ENCODE results near the gene CDR2L.

Gene CDR2L

GRCh38 chr17:74953134-74953687 is 34.2 kb upstream of the CDR2L start:
- no peak overlapping the region for H3K4me3 Mint-ChIP-seq
- H3K9me3 Mint-ChIP-seq = no peaks in the 10 kb centered on the region
- H3K4me1 Mint-ChIP-seq (ENCODE audit: low read depth) = no peaks in the 10 kb centered on the region
- H3K36me3 Mint-ChIP-seq (ENCODE audit: low read depth) = no peaks in the 10 kb centered on the region
- H3K27me3 Mint-ChIP-seq = no peaks in the 10 kb centered on the region
- H3K27ac Mint-ChIP-seq = no peak overlapping the region

DNA sequence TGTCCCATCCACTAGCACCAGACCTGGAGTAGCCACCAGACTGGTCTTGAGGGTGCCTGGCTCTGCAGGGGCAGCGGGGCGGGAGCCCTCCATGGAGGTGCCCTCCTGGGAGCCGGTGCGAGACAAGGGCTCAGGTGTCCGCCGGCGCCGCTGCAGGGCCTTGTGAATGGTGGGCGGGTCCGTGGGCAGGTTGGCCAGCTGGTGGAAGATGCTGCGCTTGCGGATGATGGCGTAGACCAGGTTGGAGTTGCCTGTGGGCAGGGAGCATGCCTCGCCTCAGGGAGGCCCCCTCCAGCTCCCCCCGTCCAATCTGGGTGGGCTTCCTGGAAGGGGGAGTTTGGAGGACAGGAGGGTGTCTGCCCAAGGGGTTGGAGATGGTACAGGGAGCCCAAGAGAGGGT is 33.3 kb upstream of the CDR2L start:
- Mint-ChIP-seq H3K27me3 (no peaks in the 10 kb centered on the region), H3K4me1 (ENCODE audit: low read depth) (no peaks in the 10 kb centered on the region), H3K9me3 (no peaks in the 10 kb centered on the region), H3K27ac (no peak overlapping the region), H3K36me3 (ENCODE audit: low read depth) (no peaks in the 10 kb centered on the region), H3K4me3 (no peak overlapping the region)

GRCh38 chr17:74954665-74955421 is 32.6 kb upstream of the CDR2L start:
- Mint-ChIP-seq H3K4me3 (no peak overlapping the region), H3K4me1 (ENCODE audit: low read depth) (no peaks in the 10 kb centered on the region), H3K9me3 (no peaks in the 10 kb centered on the region), H3K36me3 (ENCODE audit: low read depth) (no peaks in the 10 kb centered on the region), H3K27ac (no peak overlapping the region), H3K27me3 (no peaks in the 10 kb centered on the region)

GRCh38 chr17:74956093-74956492 is 31.3 kb upstream of the CDR2L start:
- H3K27ac Mint-ChIP-seq = no peak overlapping the region
- H3K27me3 Mint-ChIP-seq = no peaks in the 10 kb centered on the region
- no peaks in the 10 kb centered on the region for H3K9me3 Mint-ChIP-seq
- H3K4me3 Mint-ChIP-seq = no peak overlapping the region
- no peaks in the 10 kb centered on the region for H3K36me3 Mint-ChIP-seq (ENCODE audit: low read depth)
- peaks cover 3% of the 10 kb centered on the region for H3K4me1 Mint-ChIP-seq (ENCODE audit: low read depth)

GRCh38 chr17:74957935-74958740 is 29.3 kb upstream of the CDR2L start:
- Mint-ChIP-seq H3K27ac (no peak overlapping the region), H3K36me3 (ENCODE audit: low read depth) (no peaks in the 10 kb centered on the region), H3K27me3 (no peaks in the 10 kb centered on the region), H3K4me1 (ENCODE audit: low read depth) (peaks cover 7% of the 10 kb centered on the region), H3K4me3 (no peak overlapping the region), H3K9me3 (no peaks in the 10 kb centered on the region)

DNA sequence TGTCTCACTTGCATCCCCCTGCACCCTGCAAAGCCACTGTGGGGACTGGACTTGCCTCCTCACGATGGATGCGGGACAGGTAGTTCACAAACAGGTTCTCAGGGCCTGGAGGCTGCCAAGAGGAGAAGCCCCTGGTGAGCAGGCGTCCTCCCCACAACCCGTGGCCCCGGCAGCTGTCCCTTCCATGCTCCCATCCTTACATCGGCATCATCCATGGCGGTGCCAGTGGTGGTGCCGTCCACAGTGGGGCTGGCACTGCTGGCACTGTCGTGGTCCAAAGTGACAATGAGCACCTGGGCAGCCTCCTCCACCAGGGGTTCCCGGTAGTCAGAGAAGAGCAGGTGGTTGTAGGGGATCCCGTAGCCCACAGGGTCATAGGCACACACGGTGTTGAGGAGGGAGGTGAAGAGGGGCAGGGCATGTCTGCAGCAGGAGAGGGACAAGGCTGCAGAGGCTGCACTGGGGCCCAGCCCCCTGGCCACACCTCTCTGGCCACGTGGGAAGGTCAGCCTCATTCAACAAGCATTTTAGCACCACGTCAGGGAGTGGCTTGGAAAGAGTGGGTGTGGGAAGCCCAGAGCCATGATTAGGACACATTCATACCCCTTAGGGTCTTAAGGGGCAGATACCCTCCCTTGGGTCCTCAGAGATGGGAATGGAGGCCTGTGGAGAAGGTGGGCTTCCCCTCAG is 27.5 kb upstream of the CDR2L start:
- H3K4me3 Mint-ChIP-seq = no peak overlapping the region
- H3K4me1 Mint-ChIP-seq (ENCODE audit: low read depth) = peaks cover 7% of the 10 kb centered on the region
- H3K9me3 Mint-ChIP-seq = no peaks in the 10 kb centered on the region
- H3K27me3 Mint-ChIP-seq = no peaks in the 10 kb centered on the region
- H3K36me3 Mint-ChIP-seq (ENCODE audit: low read depth) = no peaks in the 10 kb centered on the region
- no peak overlapping the region for H3K27ac Mint-ChIP-seq

DNA sequence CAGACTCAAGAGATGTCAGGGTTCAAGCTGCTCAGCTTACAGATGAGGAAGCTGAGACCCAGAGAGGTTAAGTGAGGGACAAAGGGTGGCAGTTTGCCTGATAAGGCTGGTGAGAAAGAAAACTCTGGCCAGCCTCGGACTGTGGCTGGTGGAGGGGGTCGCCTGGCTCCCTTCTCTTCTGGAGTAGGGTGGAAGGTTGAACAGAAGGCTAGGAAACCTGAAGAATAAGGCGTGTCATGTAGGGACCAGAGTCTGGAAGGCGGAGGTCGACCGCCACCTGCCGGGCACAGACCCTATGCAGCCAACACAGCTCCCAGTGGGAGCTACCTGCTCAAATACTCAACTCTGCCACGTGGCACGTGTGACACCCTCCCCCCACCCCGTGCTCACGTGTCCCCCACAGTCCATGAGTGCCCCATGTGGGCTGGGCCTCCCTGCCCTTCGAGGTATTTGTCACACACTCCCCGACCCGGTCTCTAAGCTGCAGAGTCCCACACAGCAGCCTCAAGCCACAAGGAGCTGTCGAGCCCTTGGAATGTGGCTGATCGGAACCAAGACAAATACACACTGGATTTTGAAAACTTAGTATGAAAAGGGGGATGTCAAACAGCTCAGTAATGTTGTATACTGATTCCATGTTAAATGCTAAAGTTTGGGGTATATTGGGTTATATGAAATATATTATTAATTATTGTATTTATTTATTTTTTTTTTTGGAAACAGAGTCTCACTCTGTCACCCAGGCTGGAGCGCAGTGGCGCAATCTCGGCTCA is 26.7 kb upstream of the CDR2L start:
- Mint-ChIP-seq H3K27ac (no peak overlapping the region), H3K36me3 (ENCODE audit: low read depth) (no peaks in the 10 kb centered on the region)

GRCh38 chr17:74961657-74962350 is 25.6 kb upstream of the CDR2L start:
- Mint-ChIP-seq H3K27me3 (no peaks in the 10 kb centered on the region), H3K4me1 (ENCODE audit: low read depth) (peaks cover 7% of the 10 kb centered on the region), H3K9me3 (no peaks in the 10 kb centered on the region), H3K27ac (no peak overlapping the region), H3K36me3 (ENCODE audit: low read depth) (no peaks in the 10 kb centered on the region), H3K4me3 (no peak overlapping the region)

More for the DNA sequence above, 26.7 kb upstream of the CDR2L start:
- no peaks in the 10 kb centered on the region for H3K27me3 Mint-ChIP-seq
- H3K4me3 Mint-ChIP-seq = no peak overlapping the region
- no peaks in the 10 kb centered on the region for H3K9me3 Mint-ChIP-seq
- peaks cover 7% of the 10 kb centered on the region for H3K4me1 Mint-ChIP-seq (ENCODE audit: low read depth)

DNA sequence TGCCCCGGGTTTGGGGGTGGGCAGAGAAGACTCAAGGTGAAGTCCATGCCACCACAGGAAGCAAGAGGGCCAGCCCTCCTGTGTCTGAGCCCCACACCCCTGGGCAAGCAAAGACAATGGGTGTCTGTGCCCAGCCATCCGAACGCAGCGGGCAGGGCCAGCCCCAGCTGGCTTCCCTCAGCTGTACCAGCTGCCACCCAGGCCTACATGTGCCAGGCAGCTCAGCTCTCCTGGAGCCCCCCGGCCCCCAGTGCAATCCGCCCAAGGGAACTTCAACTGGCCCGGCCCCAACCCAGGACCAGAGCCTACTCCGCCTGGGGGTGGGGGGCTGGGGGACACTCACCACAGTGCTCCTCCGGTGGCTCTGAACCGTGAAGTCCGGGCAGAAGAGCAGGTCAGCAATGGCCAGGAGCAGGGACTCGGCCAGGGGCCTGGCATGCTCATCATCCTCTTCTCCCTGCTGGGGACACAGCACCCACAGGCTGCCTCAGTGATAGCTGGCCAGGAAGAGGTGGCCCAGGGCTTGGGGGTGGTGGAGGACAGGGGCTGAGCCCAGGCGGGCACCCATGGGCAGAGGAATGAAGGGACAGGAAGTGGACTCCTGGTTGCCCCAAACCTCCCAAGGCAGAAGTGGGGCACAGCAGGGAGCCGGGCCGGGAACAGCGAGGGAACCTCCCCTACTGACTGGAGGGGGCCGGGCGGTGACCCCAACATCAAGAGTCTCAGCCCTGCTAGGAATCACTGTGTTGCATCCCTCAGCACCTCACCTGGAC is 24.6 kb upstream of the CDR2L start:
- H3K4me3 Mint-ChIP-seq = no peak overlapping the region
- H3K27me3 Mint-ChIP-seq = no peaks in the 10 kb centered on the region
- H3K4me1 Mint-ChIP-seq (ENCODE audit: low read depth) = peaks cover 7% of the 10 kb centered on the region
- no peaks in the 10 kb centered on the region for H3K36me3 Mint-ChIP-seq (ENCODE audit: low read depth)
- H3K9me3 Mint-ChIP-seq = no peaks in the 10 kb centered on the region
- no peak overlapping the region for H3K27ac Mint-ChIP-seq

DNA sequence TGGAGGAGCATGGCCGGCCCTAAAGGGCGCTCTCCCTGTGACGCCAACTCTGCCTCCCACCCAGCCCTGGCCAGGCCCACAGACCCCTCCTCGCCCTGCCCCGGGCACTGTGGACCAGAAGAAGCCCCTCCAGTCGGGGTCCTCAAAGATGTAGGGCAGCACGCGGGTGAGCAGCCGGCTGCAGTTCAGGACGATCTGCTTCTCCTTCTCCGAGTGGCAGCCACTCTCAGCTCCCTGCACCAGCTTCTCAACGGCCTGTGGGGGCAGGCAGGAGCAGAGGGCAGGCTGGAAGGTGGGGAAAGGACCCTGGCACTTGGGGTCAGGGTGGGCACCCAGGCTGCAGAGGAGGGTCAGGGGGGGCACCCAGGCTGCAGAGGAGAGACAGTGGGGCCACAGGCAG is 23.8 kb upstream of the CDR2L start:
- Mint-ChIP-seq H3K4me1 (ENCODE audit: low read depth) (peaks cover 7% of the 10 kb centered on the region), H3K27ac (no peak overlapping the region), H3K36me3 (ENCODE audit: low read depth) (no peaks in the 10 kb centered on the region), H3K4me3 (no peak overlapping the region), H3K27me3 (no peaks in the 10 kb centered on the region), H3K9me3 (no peaks in the 10 kb centered on the region)

GRCh38 chr17:74964246-74964761 is 23.1 kb upstream of the CDR2L start:
- no peaks in the 10 kb centered on the region for H3K27me3 Mint-ChIP-seq
- peaks cover 7% of the 10 kb centered on the region for H3K4me1 Mint-ChIP-seq (ENCODE audit: low read depth)
- H3K36me3 Mint-ChIP-seq (ENCODE audit: low read depth) = no peaks in the 10 kb centered on the region
- no peaks in the 10 kb centered on the region for H3K9me3 Mint-ChIP-seq
- no peak overlapping the region for H3K4me3 Mint-ChIP-seq
- no peak overlapping the region for H3K27ac Mint-ChIP-seq

DNA sequence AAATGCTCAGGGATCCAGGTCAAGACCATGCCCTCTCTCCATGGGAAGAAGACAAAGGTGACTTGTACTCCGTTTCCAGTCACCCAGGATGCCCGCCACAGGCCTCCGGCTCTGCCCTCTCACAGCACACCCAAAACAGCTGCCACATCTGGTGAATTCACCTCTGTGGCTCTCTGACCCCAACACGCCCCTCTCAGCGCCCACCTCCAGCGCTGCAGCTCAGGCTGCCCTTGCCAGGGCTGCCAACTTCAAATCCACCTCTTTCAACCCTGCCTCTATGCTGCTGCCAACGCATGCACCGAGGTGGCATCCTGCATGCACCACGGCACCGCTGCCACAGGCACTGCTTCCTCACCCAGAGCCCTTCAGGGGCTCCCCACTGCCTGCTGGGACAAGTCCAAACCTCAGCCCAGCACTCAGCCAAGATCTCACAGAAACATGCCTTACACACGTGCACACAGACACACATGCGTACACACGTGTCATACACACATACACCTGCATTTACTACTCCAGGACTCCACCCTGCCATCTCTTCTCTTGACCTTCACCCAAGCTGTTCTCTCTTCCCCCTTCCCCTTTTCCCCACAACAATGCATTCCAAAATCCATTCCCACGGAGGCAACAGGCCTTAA is 22.3 kb upstream of the CDR2L start:
- Mint-ChIP-seq H3K36me3 (ENCODE audit: low read depth) (no peaks in the 10 kb centered on the region), H3K4me3 (no peak overlapping the region), H3K27ac (no peak overlapping the region), H3K4me1 (ENCODE audit: low read depth) (peaks cover 7% of the 10 kb centered on the region), H3K9me3 (no peaks in the 10 kb centered on the region), H3K27me3 (no peaks in the 10 kb centered on the region)

DNA sequence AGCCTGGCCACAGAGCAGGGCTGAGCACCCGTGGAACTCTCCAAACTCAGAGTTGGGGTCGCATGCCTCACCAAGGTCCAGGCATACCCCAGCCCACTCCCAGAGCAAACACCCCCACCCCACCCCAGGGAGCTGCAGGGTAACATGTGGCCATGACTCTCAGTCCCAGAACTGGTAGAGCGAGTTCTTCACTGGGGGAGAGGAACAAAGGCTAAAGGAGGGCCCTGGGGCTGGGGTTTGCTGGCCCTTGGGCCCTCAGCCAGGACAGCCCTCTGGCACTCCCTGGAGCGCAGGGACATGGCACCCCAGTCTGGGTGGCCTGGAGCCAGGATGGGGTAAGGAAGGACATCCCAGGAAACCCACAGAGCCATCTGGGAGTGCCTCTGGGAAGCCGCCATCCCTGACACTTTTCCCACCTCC is 19.1 kb upstream of the CDR2L start:
- H3K27me3 Mint-ChIP-seq = peaks cover 7% of the 10 kb centered on the region
- H3K4me1 Mint-ChIP-seq (ENCODE audit: low read depth) = peaks cover 5% of the 10 kb centered on the region
- no peaks in the 10 kb centered on the region for H3K36me3 Mint-ChIP-seq (ENCODE audit: low read depth)
- H3K4me3 Mint-ChIP-seq = no peak overlapping the region
- no peaks in the 10 kb centered on the region for H3K9me3 Mint-ChIP-seq
- H3K27ac Mint-ChIP-seq = no peak overlapping the region
